HEK293T (cell line): ENCODE data around the gene ZNF184.

Experiments
- ARNT ChIP-seq: fragments of 450-650 bp; IDR thresholded peaks from 2 replicates; pipeline ENCODE4 v1.6.1; 2017; ENCODE audit warnings: mild to moderate bottlenecking
- BHLHE40 ChIP-seq: fragments of 450-650 bp; IDR thresholded peaks from 2 replicates; pipeline ENCODE4 v1.6.1; 2016; ENCODE audit warnings: mild to moderate bottlenecking, moderate library complexity, borderline replicate concordance
- CTBP1 ChIP-seq: fragments of 450-650 bp; IDR thresholded peaks from 2 replicates; pipeline ENCODE4 v1.6.1; 2016; ENCODE audit warnings: borderline replicate concordance
- ELF4 ChIP-seq: fragments of 450-650 bp; IDR thresholded peaks from 2 replicates; pipeline ENCODE4 v1.6.1; 2017; ENCODE audit warnings: antibody characterized with exemption
- FOXK2 ChIP-seq: fragments of 450-650 bp; IDR thresholded peaks from 2 replicates; pipeline ENCODE4 v1.6.1; 2016; ENCODE audit warnings: mild to moderate bottlenecking
- FOXM1 ChIP-seq: fragments of 450-650 bp; IDR thresholded peaks from 2 replicates; pipeline ENCODE4 v1.6.1; 2017; ENCODE audit warnings: mild to moderate bottlenecking, borderline replicate concordance
- HDGF ChIP-seq: fragments of 450-650 bp; IDR thresholded peaks from 2 replicates; pipeline ENCODE4 v1.6.1; 2017; ENCODE audit warnings: antibody characterized with exemption, borderline replicate concordance
- LEF1 ChIP-seq: fragments of 450-650 bp; IDR thresholded peaks from 2 replicates; pipeline ENCODE4 v1.6.1; 2017; ENCODE audit warnings: mild to moderate bottlenecking, borderline replicate concordance
- NFRKB ChIP-seq: fragments of 450-650 bp; IDR thresholded peaks from 2 replicates; pipeline ENCODE4 v1.6.1; 2016; ENCODE audit warnings: mild to moderate bottlenecking, moderate library complexity
- PKNOX1 ChIP-seq: fragments of 450-650 bp; IDR thresholded peaks from 2 replicates; pipeline ENCODE4 v1.6.1; 2016
- SP1 ChIP-seq: fragments of 450-650 bp; IDR thresholded peaks from 2 replicates; pipeline ENCODE4 v1.6.1; 2017
- SUZ12 ChIP-seq: fragments of 450-650 bp; IDR thresholded peaks from 2 replicates; pipeline ENCODE4 v1.6.1; 2016; ENCODE audit warnings: mild to moderate bottlenecking
- TARDBP ChIP-seq: fragments of 450-650 bp; IDR thresholded peaks from 2 replicates; pipeline ENCODE4 v1.6.1; 2016
- ZNF384 ChIP-seq: fragments of 450-650 bp; IDR thresholded peaks from 2 replicates; pipeline ENCODE4 v1.6.1; 2016

DNA sequence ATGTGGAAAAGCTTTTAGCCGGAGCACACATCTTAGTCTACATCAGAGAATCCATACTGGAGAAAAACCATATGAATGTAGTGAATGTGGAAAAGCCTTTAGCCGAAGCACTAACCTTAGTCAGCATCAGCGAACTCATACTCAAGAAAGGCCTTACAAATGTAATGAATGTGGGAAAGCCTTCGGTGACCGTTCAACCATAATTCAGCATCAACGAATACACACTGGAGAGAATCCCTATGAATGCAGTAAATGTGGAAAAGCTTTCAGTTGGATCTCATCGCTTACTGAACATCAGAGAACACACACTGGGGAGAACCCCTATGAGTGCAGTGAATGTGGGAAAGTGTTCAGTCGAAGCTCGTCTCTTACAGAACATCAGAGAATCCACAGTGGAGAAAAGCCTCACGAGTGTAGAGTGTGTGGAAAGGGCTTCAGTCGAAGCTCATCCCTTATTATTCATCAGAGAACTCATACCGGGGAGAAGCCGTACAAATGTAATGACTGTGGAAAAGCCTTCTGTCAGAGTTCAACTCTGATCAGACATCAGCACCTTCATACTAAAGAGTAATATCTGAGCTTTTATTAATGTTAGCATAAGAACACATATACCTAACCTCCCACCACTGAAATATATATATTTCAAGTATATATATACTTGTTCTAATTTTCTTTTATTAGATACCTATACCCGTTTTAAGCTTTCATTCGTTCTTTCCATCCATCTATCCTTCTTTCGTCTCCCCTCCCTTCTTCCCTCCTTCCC lies 71.8 kb downstream of the ZNF184 start:
- TF ChIP-seq HDGF (no peak), CTBP1 (no peak), SP1 (no peak), BHLHE40 (no peak), FOXM1 (no peak), FOXK2 (no peak), TARDBP (no peak), SUZ12 (no peak), ELF4 (no peak), PKNOX1 (no peak), LEF1 (no peak), NFRKB (no peak), ARNT (no peak), ZNF384 (no peak)
